Measurements from ENCODE around the gene DOCK2.
"Not testable (repeated sequence)": the region's sequence is repeated elsewhere in the genome, so short reads cannot be mapped to it uniquely, and the experiment has no call there.

The DOCK2 gene

DNA sequence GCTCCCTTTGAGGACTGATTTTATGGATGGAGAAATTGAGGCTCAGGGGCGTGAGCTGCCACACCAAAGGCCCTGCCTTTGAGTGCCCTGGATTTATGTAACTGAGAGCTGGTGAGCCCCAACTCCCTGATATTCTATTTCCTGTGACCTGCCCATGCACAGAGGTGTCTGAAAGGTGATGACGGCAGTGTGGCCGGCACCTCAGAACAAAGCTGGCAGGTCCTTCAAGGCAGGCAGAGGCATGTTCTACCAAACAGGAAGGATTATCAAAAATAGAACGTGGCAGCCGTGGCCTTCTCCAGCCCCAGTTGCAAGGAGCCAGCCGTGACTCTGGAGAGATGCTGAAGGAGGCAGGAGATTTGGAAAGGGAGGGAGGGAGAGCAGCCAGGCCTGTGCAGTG, 307.0 kb downstream of the DOCK2 start:
- TF ChIP-seq, protein P1, sequence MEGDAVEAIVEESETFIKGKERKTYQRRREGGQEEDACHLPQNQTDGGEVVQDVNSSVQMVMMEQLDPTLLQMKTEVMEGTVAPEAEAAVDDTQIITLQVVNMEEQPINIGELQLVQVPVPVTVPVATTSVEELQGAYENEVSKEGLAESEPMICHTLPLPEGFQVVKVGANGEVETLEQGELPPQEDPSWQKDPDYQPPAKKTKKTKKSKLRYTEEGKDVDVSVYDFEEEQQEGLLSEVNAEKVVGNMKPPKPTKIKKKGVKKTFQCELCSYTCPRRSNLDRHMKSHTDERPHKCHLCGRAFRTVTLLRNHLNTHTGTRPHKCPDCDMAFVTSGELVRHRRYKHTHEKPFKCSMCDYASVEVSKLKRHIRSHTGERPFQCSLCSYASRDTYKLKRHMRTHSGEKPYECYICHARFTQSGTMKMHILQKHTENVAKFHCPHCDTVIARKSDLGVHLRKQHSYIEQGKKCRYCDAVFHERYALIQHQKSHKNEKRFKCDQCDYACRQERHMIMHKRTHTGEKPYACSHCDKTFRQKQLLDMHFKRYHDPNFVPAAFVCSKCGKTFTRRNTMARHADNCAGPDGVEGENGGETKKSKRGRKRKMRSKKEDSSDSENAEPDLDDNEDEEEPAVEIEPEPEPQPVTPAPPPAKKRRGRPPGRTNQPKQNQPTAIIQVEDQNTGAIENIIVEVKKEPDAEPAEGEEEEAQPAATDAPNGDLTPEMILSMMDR (IDR thresholded peaks at IDR 0.05; ENCODE audit: low read depth, low read length, missing control alignments): no peak
- H3K4me3 ChIP-seq (replicated peaks; ENCODE audit: low read depth, low read length): no peak overlapping the region
- DNase-seq (ENCODE audit: extremely low read depth, low read depth): no peak

DNA sequence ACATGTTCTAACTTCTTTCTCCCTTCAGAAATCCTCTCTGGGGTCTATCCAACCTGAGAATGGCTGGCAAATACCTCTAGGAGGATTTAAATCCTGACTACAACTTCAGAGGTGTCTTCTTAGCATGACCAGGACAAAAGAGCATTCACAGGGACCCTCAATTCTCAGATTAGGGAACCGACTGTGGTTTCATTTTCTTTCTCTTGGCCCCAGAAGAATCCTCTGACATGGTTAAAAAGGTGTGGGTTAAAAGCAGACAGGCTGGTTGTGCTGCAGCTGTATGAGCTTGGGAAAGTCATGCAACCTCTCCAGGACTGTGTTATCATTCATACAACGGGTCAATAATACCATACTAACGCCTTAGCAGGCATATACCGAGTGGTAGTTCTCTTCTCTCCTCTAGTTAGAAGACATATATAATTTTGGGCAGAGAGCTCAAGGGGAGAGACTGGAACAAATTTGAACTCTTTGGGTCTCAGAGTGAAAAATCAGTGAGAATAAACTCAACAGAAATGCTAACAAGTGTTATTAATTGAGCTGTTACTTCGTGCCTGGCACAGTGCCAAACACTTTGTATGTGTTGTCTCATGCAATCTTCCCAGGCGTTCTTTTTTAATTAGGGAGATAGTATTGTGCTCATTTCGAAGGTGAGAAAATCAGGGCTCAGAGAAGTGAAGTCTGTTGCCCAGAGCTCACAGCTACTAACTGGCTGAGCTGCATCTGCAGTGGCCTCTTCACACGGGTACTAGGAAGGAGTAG, 308.0 kb downstream of the DOCK2 start:
- H3K4me3 ChIP-seq (replicated peaks; ENCODE audit: low read depth, low read length): no peak overlapping the region
- no peak for DNase-seq (ENCODE audit: extremely low read depth, low read depth)
- TF ChIP-seq, protein P1 (IDR thresholded peaks at IDR 0.05; ENCODE audit: low read depth, low read length, missing control alignments): no peak

DNA sequence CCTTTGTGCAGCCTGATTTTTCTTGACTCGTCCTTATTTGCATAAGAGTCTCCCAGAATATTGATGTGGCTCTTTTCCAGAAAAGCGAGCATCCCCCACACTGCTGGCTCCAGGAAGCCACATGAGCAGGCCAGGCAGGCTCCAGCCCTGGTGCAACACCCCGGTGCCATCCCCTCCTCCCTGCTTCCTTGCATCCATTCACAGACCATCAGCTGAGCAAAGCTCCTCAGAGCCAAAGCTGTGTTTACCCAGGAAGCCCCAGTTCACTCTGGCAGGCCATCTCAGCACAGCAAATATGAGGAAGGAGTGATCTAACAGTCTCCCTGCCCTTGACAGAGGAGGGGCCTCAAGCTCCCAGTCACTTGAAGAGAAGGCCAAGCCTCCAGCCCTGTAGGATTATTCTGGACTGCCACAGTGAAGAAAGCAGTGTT, 308.8 kb downstream of the DOCK2 start:
- H3K4me3 ChIP-seq (replicated peaks; ENCODE audit: low read depth, low read length): no peak overlapping the region
- TF ChIP-seq, protein P1 (IDR thresholded peaks at IDR 0.05; ENCODE audit: low read depth, low read length, missing control alignments): no peak
- DNase-seq (ENCODE audit: extremely low read depth, low read depth): peak; percentile 59

DNA sequence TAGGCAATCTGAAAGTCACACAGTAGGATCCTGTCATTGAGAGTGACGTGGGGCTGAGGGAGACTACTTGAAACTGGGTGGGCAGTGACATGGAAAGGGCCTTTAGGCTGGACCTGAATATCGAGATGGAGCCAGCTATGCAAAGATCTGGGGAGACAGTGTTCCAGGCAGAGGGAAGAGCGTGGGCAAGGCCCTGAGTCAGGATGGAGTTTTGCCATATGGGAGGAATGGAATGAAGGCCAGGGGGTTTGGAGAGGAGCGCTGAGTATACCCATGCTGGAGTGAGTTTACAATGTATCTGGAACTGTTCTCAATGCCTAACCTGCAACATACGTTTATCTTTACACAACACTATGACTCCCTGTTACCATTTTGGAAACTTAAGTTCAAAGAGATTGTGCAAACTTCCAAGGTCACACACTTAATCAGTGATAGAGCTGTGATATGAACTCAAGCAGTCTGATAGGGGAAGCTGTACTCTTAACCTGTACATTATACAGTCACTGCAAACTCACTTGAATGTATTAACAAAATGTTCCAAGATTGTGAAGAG, 309.7 kb downstream of the DOCK2 start:
- no peak for DNase-seq (ENCODE audit: extremely low read depth, low read depth)
- TF ChIP-seq, protein P1 (IDR thresholded peaks at IDR 0.05; ENCODE audit: low read depth, low read length, missing control alignments): no peak
- no peak overlapping the region for H3K4me3 ChIP-seq (replicated peaks; ENCODE audit: low read depth, low read length)

DNA sequence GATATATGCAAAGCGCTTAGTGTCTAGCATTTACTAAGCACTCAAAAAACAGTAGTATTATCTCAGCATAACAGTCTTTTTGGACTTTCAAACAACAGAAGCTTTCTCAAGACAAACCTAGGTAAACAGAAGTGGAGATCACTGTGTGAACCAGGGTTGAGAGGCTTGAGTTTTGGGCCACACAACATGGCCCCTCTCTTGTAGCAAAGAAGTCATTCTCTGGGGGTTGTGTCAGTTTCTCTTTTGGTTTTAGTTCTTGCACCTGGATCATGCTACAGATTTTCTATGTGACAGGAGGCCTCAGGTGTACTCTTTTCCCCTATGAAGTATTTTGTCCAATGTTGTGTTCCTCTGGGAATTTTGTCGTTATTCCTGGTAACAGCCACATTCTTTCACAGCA, 313.3 kb downstream of the DOCK2 start:
- TF ChIP-seq, protein P1 (IDR thresholded peaks at IDR 0.05; ENCODE audit: low read depth, low read length, missing control alignments): no peak
- DNase-seq (ENCODE audit: extremely low read depth, low read depth): no peak
- H3K4me3 ChIP-seq (replicated peaks; ENCODE audit: low read depth, low read length): no peak overlapping the region

DNA sequence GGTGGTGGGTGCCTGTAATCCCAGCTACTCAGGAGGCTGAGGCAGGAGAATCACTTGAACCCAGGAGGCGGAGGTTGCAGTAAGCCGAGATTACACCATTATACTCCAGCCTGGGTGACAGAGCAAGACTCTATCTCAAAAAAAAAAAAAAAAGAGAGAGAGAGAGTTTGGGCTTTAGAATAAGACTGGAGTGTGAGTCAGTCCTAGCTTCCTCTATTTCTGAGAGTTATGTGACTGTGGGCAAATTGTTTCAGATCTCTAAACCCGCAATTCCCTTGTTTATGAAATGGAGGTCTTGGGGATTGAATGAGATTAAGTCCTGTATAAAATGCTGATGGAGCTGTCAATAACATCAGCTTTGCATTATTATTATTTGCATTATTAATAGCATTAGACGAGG, 316.1 kb downstream of the DOCK2 start:
- not testable (repeated sequence) for H3K4me3 ChIP-seq (replicated peaks; ENCODE audit: low read depth, low read length); DNase-seq (ENCODE audit: extremely low read depth, low read depth)

DNA sequence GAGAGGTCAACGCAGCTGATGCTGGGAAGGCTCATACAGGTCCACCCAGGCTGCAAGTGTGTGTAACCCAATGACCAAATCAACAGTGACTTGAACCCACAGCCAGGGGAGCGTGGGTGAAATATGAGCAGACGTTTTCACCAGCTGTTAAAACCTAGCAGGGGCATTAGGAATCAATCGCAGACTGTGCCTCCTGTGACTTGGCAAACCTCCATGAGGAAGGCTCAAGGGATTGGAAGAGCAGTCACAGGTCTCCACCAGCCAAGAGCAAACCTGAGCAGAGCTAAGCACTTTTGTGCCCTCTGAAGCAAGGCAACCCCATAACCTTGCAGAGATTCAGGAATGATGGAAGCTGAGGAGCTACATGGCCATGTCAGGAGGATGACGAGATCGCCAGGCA, 317.7 kb downstream of the DOCK2 start:
- DNase-seq (ENCODE audit: extremely low read depth, low read depth): no peak
- no peak overlapping the region for H3K4me3 ChIP-seq (replicated peaks; ENCODE audit: low read depth, low read length)
- TF ChIP-seq, protein P1 (IDR thresholded peaks at IDR 0.05; ENCODE audit: low read depth, low read length, missing control alignments): no peak

Measured in HFF-Myc (cell line).